Breast epithelium (tissue), 3 donors: ENCODE measurements around the gene PTGES.
"Not testable (repeated sequence)": the region's sequence is repeated elsewhere in the genome, so short reads cannot be mapped to it uniquely, and the experiment has no call there.

Source experiments
- POLR2A ChIP-seq: fragments of 450-650 bp; IDR thresholded peaks from one replicate; pipeline ENCODE4 v1.6.1; 2016; ENCODE audit warnings: antibody characterized with exemption, mild to moderate bottlenecking, moderate library complexity
- TF ChIP-seq, protein P1 (sequence below), 3 donors: fragments of 450-650 bp; IDR thresholded peaks; one replicate each; pipeline ENCODE4 v1.5.1; 2016 to 2017; ENCODE audit warnings: antibody characterized with exemption in 3 of 3, mild to moderate bottlenecking in 3 of 3, moderate library complexity in 3 of 3

DNA sequence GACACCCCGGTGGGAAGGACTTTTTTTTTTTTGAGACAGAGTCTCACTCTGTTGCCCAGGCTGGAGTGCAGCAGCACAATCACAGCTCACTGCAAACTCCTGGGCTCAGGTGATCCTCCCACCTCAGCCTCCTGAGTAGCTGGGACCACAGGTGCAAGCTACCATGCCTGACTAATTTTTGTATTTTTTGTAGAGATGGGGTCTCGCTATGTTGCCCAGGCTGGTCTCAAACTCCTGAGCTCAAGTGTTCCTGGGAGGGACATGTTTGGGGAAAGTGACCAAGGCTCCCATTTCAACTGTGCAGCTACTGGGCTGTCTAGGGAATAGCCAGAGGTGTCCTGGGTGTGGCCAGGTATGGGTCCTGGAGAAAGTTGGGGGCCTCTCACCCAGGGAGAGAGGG, 43.2 kb upstream of the PTGES start:
- TF ChIP-seq, protein P1, sequence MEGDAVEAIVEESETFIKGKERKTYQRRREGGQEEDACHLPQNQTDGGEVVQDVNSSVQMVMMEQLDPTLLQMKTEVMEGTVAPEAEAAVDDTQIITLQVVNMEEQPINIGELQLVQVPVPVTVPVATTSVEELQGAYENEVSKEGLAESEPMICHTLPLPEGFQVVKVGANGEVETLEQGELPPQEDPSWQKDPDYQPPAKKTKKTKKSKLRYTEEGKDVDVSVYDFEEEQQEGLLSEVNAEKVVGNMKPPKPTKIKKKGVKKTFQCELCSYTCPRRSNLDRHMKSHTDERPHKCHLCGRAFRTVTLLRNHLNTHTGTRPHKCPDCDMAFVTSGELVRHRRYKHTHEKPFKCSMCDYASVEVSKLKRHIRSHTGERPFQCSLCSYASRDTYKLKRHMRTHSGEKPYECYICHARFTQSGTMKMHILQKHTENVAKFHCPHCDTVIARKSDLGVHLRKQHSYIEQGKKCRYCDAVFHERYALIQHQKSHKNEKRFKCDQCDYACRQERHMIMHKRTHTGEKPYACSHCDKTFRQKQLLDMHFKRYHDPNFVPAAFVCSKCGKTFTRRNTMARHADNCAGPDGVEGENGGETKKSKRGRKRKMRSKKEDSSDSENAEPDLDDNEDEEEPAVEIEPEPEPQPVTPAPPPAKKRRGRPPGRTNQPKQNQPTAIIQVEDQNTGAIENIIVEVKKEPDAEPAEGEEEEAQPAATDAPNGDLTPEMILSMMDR (IDR thresholded peaks at IDR 0.05), result not testable (repeated sequence)
- not testable (repeated sequence) for TF ChIP-seq POLR2A
